ENCODE data around the gene TLL2. TPM values are rescaled to one million over a fixed set of nuclear protein-coding genes. Genes with fewer than 3 reads are reported as not detected.

TLL2 gene
- total RNA-seq, 1 donor from 2014 or later: 2.1 TPM

DNA sequence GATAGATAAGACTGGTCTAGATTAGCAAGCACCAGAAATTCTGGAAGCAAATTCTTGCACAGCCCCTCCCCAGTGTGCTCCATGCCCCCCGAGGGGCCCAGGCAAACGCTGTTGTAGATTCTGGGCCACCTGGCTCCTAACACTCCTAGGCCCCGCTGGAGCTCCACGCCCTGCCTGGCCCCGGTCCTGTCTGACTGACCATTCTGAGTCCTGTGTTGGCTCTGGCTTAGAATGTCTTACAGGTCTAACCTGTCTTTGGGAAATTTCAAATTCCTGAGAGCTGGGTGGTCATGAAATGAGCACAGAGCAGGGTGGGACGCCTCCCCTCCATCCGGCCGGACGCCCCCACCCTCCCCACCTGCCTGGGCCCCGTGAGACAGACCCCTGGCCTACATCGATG lies 142.4 kb downstream of the TLL2 start:
- TF ChIP-seq, protein P1, sequence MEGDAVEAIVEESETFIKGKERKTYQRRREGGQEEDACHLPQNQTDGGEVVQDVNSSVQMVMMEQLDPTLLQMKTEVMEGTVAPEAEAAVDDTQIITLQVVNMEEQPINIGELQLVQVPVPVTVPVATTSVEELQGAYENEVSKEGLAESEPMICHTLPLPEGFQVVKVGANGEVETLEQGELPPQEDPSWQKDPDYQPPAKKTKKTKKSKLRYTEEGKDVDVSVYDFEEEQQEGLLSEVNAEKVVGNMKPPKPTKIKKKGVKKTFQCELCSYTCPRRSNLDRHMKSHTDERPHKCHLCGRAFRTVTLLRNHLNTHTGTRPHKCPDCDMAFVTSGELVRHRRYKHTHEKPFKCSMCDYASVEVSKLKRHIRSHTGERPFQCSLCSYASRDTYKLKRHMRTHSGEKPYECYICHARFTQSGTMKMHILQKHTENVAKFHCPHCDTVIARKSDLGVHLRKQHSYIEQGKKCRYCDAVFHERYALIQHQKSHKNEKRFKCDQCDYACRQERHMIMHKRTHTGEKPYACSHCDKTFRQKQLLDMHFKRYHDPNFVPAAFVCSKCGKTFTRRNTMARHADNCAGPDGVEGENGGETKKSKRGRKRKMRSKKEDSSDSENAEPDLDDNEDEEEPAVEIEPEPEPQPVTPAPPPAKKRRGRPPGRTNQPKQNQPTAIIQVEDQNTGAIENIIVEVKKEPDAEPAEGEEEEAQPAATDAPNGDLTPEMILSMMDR (conservative IDR thresholded peaks at IDR 0.05): no peak
- H3K9me3 Mint-ChIP-seq: no peaks in the 10 kb centered on the region
- DNase-seq (ENCODE audit: low read depth, low spot score): no peak
- no peak overlapping the region for H3K27ac Mint-ChIP-seq (ENCODE audit: unreplicated experiment)
- no peaks in the 10 kb centered on the region for H3K36me3 Mint-ChIP-seq (ENCODE audit: low read depth)
- peaks cover 23% of the 10 kb centered on the region for H3K4me1 Mint-ChIP-seq
- peaks cover 9% of the 10 kb centered on the region for H3K27me3 Mint-ChIP-seq (ENCODE audit: low read depth)
- H3K4me3 Mint-ChIP-seq: no peak overlapping the region

DNA sequence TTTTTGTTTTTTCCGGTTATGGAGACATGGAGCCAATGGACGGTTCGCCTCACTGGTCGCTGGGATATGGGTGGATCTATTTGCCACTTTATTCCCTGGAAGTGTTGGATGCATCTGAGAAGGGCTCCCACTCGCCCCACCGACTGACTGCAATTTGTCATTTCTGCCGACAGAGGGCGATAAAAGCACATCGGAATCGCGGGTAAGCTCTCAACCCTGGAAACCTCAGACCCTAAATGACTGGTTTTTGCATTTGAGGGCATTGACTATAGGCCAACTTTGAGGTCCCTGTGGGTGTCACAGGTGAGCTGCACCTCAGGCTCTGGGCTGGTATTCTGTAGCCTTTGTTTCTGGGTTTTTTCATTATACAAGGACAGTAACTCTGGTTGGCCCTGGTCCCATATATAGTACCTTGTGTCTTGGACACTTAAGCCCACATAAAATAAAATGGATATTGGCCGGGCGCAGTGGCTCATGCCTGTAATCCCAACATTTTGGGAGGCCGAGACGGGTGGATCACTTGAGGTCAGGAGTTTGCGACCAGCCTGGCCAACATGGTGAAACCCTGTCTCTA lies 143.1 kb downstream of the TLL2 start:
- Mint-ChIP-seq H3K4me3 (no peak overlapping the region), H3K36me3 (ENCODE audit: low read depth) (no peaks in the 10 kb centered on the region), H3K4me1 (peaks cover 21% of the 10 kb centered on the region), H3K27ac (ENCODE audit: unreplicated experiment) (no peak overlapping the region), H3K27me3 (ENCODE audit: low read depth) (peaks cover 9% of the 10 kb centered on the region), H3K9me3 (no peaks in the 10 kb centered on the region)
- TF ChIP-seq, protein P1 (conservative IDR thresholded peaks at IDR 0.05): peak; percentile 80
- DNase-seq (ENCODE audit: low read depth, low spot score): peak; percentile 67

DNA sequence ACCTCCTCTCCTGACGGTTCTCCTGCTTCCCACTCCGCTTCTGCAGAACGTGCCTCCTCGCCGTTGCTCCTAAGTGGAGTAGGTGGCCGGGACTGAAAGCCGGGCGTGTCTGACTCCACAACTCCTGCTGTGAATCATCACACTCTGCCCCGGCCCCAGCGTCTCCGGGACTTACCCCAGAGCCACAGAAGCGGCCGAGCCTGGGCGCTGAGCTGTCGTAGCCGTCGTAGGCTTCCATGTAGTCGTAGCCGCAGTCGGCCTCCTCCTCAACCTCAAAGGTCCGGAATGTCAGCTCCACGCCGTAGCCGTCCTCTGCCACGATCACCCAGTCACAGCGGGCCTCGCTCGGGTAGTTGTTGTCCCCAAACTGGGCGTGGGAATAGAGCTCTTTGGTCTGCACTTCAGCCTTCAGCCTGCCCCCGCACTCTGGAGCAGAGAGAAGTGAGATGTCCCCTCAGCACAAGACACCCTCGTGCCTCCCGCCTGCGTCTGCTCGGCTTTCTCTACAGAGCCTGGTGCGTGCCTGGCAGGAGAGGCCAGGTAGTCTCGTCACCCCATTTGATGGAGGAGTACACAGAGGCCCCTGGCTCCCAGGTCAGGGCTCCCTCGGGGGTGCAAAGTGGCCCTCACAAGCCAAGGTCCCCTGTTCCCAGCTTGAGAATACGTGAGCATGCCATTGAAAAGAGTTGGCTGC lies 143.7 kb downstream of the TLL2 start:
- Mint-ChIP-seq H3K4me3 (no peak overlapping the region), H3K36me3 (ENCODE audit: low read depth) (no peaks in the 10 kb centered on the region), H3K27ac (ENCODE audit: unreplicated experiment) (no peak overlapping the region), H3K9me3 (no peaks in the 10 kb centered on the region), H3K4me1 (peaks cover 15% of the 10 kb centered on the region), H3K27me3 (ENCODE audit: low read depth) (peaks cover 9% of the 10 kb centered on the region)
- TF ChIP-seq, protein P1 (conservative IDR thresholded peaks at IDR 0.05): no peak
- no peak for DNase-seq (ENCODE audit: low read depth, low spot score)

DNA sequence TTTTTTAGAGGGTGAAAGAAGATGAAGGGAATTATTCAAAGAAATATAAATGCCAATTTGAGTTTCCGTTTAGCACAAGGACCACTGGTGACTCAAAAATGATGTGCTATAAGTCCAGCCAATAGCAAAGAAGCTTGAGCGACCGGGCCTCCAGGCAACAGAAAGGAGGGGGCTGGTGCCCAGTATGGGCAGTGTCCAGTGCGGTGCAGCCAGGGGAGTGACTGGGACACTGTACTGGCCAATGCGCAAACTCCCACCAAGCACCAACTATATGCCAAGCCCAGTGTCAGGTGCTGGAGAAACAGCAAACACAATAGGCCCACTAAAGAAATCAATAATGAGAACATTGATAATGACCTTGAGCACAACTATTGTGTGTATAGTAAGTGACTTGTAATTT lies 144.8 kb downstream of the TLL2 start:
- no peaks in the 10 kb centered on the region for H3K36me3 Mint-ChIP-seq (ENCODE audit: low read depth)
- H3K4me3 Mint-ChIP-seq: no peak overlapping the region
- TF ChIP-seq, protein P1 (conservative IDR thresholded peaks at IDR 0.05): no peak
- DNase-seq (ENCODE audit: low read depth, low spot score): no peak
- H3K27me3 Mint-ChIP-seq (ENCODE audit: low read depth): no peaks in the 10 kb centered on the region
- H3K27ac Mint-ChIP-seq (ENCODE audit: unreplicated experiment): no peak overlapping the region
- H3K9me3 Mint-ChIP-seq: no peaks in the 10 kb centered on the region
- peaks cover 6% of the 10 kb centered on the region for H3K4me1 Mint-ChIP-seq

DNA sequence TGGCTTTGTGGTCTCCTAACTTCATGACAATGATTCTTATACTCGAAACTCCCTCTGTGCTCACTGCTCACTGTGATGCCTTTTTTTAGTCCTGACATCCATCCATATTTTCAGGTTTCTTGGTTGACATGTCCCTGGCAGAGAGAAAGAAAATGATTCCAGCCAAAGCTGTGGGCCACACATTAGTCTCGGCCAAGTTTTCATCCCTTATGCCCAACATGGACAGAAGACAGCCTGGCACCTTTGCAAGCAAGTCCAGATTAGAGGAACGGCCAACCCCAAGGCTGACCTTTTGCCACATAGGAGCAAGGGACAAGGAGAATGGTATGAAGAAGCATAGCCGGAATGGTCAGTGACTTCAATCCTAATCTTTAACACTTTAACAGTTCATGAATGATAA lies 146.3 kb downstream of the TLL2 start:
- H3K4me3 Mint-ChIP-seq: no peak overlapping the region
- no peaks in the 10 kb centered on the region for H3K9me3 Mint-ChIP-seq
- no peaks in the 10 kb centered on the region for H3K27me3 Mint-ChIP-seq (ENCODE audit: low read depth)
- H3K4me1 Mint-ChIP-seq: peaks cover 6% of the 10 kb centered on the region
- no peak overlapping the region for H3K27ac Mint-ChIP-seq (ENCODE audit: unreplicated experiment)
- TF ChIP-seq, protein P1 (conservative IDR thresholded peaks at IDR 0.05): no peak
- H3K36me3 Mint-ChIP-seq (ENCODE audit: low read depth): no peaks in the 10 kb centered on the region
- DNase-seq (ENCODE audit: low read depth, low spot score): no peak
